Measurements from ENCODE around the gene AKT2.
A peak's percentile ranks its signal among the peaks of the same experiment; 100 is the strongest.

The AKT2 gene

GRCh38 chr19:40298026-40298425 lies 12.9 kb upstream of the AKT2 start:
- DNase-seq: no peak

- no peak for DNase-seq
Measured at GRCh38 chr19:40294560-40294959, 9.4 kb upstream of the AKT2 start.

- DNase-seq: no peak
Measured at GRCh38 chr19:40286971-40287421, 1.9 kb upstream of the AKT2 start.

- DNase-seq: no peak
Measured at GRCh38 chr19:40286235-40286970, 1.3 kb upstream of the AKT2 start.

- peak; percentile 93 for DNase-seq
Measured at GRCh38 chr19:40285353-40286234, 449 bp upstream of the AKT2 start.

GRCh38 chr19:40284251-40284500 lies 969 bp downstream of the AKT2 start:
- no peak for DNase-seq

GRCh38 chr19:40283414-40284250 lies 1.5 kb downstream of the AKT2 start:
- no peak for DNase-seq

- no peak for DNase-seq
Measured at GRCh38 chr19:40282920-40283319, 2.2 kb downstream of the AKT2 start.

- DNase-seq: no peak
Measured at GRCh38 chr19:40282209-40282580, 3.0 kb downstream of the AKT2 start.

- no peak for DNase-seq
Measured at GRCh38 chr19:40281381-40282208, 3.5 kb downstream of the AKT2 start.

GRCh38 chr19:40280608-40281221 lies 4.4 kb downstream of the AKT2 start:
- DNase-seq: no peak

GRCh38 chr19:40279761-40280607 lies 5.2 kb downstream of the AKT2 start:
- no peak for DNase-seq

GRCh38 chr19:40279120-40279551 lies 6.0 kb downstream of the AKT2 start:
- no peak for DNase-seq

- no peak for DNase-seq
Measured at GRCh38 chr19:40278361-40279035, 6.6 kb downstream of the AKT2 start.

GRCh38 chr19:40277356-40278059 lies 7.6 kb downstream of the AKT2 start:
- DNase-seq: no peak

GRCh38 chr19:40274585-40275544 lies 10.3 kb downstream of the AKT2 start:
- no peak for DNase-seq

- DNase-seq: no peak
Measured at GRCh38 chr19:40273469-40274360, 11.4 kb downstream of the AKT2 start.

- DNase-seq: no peak
Measured at GRCh38 chr19:40272261-40272660, 12.9 kb downstream of the AKT2 start.
